ENCODE measurements around the gene ACTRT3.

Gene ACTRT3

DNA sequence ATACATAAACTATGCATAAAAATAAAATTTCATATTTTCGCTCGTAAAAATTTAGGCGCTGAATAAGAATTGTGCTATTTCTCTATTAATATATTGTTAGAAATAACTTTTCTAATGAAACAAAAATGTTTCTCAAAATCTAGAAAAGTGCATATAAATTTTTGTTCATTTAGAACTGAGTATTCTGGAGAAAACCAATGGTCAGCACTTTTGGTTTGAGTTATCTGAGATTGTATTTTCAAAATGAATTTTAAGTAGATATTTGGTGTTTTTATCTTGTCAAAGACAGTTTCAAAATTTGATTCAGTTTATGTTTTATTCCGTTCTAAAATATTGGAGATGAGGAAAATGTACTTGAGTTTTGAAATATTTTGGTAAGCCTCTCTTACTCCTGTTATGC, 17.8 kb upstream of the ACTRT3 start:
- Mint-ChIP-seq H3K36me3 (peaks cover 15% of the 10 kb centered on the region), H3K27me3 (no peaks in the 10 kb centered on the region), H3K9me3 (no peaks in the 10 kb centered on the region), H3K27ac (no peak overlapping the region), H3K4me3 (no peak overlapping the region), H3K4me1 (peaks cover 9% of the 10 kb centered on the region)

GRCh38 chr3:169781209-169781855, 12.0 kb upstream of the ACTRT3 start:
- peaks cover 54% of the 10 kb centered on the region for H3K4me1 Mint-ChIP-seq
- H3K4me3 Mint-ChIP-seq, result peak overlapping the region; percentile 16
- H3K27me3 Mint-ChIP-seq, result no peaks in the 10 kb centered on the region
- peaks cover 34% of the 10 kb centered on the region for H3K36me3 Mint-ChIP-seq
- H3K27ac Mint-ChIP-seq, result no peak overlapping the region
- no peaks in the 10 kb centered on the region for H3K9me3 Mint-ChIP-seq

DNA sequence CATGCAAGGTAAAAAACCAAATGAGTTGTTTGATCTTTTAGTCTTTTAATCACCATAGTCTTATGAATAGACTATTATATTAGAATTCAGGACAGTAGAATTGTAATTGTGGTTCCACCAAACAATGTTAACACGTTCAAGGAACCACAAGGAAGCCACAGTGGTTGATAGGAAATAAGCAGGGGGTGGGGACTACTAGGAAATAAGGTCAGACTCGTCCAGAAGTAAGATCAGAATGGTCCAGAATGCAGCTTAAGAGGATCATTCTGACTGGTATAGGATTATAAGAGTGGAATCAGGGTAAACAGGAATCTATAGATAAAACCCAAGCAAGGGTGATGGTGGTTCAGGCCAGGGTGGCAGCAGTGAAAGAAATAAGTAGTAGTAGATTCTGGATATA, 11.4 kb upstream of the ACTRT3 start:
- H3K9me3 Mint-ChIP-seq, result no peaks in the 10 kb centered on the region
- H3K4me1 Mint-ChIP-seq, result peaks cover 60% of the 10 kb centered on the region
- peaks cover 30% of the 10 kb centered on the region for H3K36me3 Mint-ChIP-seq
- no peaks in the 10 kb centered on the region for H3K27me3 Mint-ChIP-seq
- no peak overlapping the region for H3K4me3 Mint-ChIP-seq
- H3K27ac Mint-ChIP-seq, result no peak overlapping the region

DNA sequence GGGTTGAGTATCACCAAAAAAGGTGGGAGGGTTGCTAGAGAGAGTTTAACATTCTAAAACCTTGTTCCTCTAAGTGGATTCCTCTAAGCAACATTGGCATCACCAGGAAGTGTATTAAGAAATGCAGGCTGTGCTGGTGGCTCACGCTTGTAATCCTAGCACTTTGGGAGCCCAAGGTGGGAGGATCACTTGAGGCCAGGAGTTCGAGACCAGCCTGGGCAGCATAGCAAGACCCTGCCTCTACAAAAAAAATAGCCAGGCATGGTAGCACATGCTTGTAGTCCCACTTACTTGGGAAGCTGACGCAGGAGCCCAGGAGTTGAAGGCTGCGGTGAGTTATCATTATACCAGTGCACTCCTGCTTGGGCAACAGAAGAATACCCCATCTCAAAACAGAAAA, 8.5 kb upstream of the ACTRT3 start:
- H3K27me3 Mint-ChIP-seq, result no peaks in the 10 kb centered on the region
- peaks cover 35% of the 10 kb centered on the region for H3K36me3 Mint-ChIP-seq
- H3K9me3 Mint-ChIP-seq, result no peaks in the 10 kb centered on the region

GRCh38 chr3:169774186-169774585, 4.8 kb upstream of the ACTRT3 start:
- H3K27ac Mint-ChIP-seq, result peak overlapping the region; percentile 100
- H3K27me3 Mint-ChIP-seq, result no peaks in the 10 kb centered on the region
- peaks cover 18% of the 10 kb centered on the region for H3K36me3 Mint-ChIP-seq
- peak overlapping the region; percentile 100 for H3K4me3 Mint-ChIP-seq
- H3K9me3 Mint-ChIP-seq, result no peaks in the 10 kb centered on the region
- H3K4me1 Mint-ChIP-seq, result peaks cover 53% of the 10 kb centered on the region

More for the DNA sequence above, 8.5 kb upstream of the ACTRT3 start:
- Mint-ChIP-seq H3K27ac (no peak overlapping the region), H3K4me1 (peaks cover 79% of the 10 kb centered on the region), H3K4me3 (no peak overlapping the region)

GRCh38 chr3:169772897-169773816, 3.8 kb upstream of the ACTRT3 start, which contains the start of gene MYNN:
TSS of gene MYNN (plus strand) at chr3:169773396. CDS start at chr3:169774296, 900 bp downstream.
- H3K27me3 Mint-ChIP-seq, result no peaks in the 10 kb centered on the region
- peaks cover 11% of the 10 kb centered on the region for H3K36me3 Mint-ChIP-seq
- peak within 1 kb of the TSS; percentile 100 for H3K27ac Mint-ChIP-seq
- peaks cover 45% of the 10 kb centered on the region for H3K4me1 Mint-ChIP-seq
- H3K4me3 Mint-ChIP-seq, result peak within 1 kb of the TSS; percentile 100
- H3K9me3 Mint-ChIP-seq, result no peaks in the 10 kb centered on the region

DNA sequence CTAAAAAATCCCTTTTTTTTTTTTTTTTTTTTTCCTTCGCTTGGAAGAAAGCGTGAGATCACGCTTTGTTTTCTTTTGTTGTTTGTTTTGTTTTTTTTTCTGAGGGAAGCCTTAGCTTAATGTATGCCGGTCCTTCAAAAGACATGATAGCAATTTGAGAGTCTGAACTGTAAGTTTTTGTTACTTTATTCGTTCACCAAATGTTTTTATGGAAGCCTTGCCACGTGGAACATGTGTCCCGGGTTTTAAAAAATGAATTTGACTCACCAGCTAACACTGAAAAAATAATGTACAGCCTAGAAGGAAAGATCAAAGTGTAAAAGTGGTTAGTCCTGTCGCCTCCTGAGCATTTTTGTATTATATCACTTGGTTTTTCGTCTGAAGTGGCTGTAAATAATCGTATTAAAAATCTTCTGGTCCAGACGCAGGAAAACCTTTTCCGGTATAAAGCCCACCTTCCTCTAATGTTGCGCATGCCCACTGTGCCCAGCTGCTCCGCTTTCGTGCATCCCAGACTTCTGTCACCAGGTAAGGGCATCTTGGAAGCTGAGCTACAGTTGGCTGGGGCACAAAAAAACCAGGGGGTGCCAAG, 3.0 kb upstream of the ACTRT3 start:
- peak overlapping the region; percentile 100 for H3K4me3 Mint-ChIP-seq
- H3K4me1 Mint-ChIP-seq, result peaks cover 41% of the 10 kb centered on the region
- H3K27me3 Mint-ChIP-seq, result no peaks in the 10 kb centered on the region
- H3K27ac Mint-ChIP-seq, result peak overlapping the region; percentile 100
- no peaks in the 10 kb centered on the region for H3K9me3 Mint-ChIP-seq
- H3K36me3 Mint-ChIP-seq, result peaks cover 11% of the 10 kb centered on the region

GRCh38 chr3:169771497-169772304, 2.3 kb upstream of the ACTRT3 start:
- Mint-ChIP-seq H3K27ac (peak overlapping the region; percentile 100), H3K9me3 (no peaks in the 10 kb centered on the region), H3K4me3 (peak overlapping the region; percentile 100), H3K27me3 (no peaks in the 10 kb centered on the region), H3K4me1 (peaks cover 35% of the 10 kb centered on the region), H3K36me3 (peaks cover 8% of the 10 kb centered on the region)

GRCh38 chr3:169764882-169765612, 4.3 kb downstream of the ACTRT3 start, which contains the start of gene TERC:
TSS of gene TERC (minus strand) at chr3:169765060.
- H3K4me1 Mint-ChIP-seq, result peaks cover 27% of the 10 kb centered on the region

GRCh38 chr3:169764312-169764881, 5.0 kb downstream of the ACTRT3 start:
- Mint-ChIP-seq H3K9me3 (peaks cover 4% of the 10 kb centered on the region), H3K36me3 (no peaks in the 10 kb centered on the region), H3K27ac (peak overlapping the region; percentile 97), H3K4me3 (peak overlapping the region; percentile 94), H3K27me3 (no peaks in the 10 kb centered on the region), H3K4me1 (peaks cover 33% of the 10 kb centered on the region)

More at GRCh38 chr3:169764882-169765612, 4.3 kb downstream of the ACTRT3 start, which contains the start of gene TERC:
- Mint-ChIP-seq H3K36me3 (no peaks in the 10 kb centered on the region), H3K9me3 (peaks cover 4% of the 10 kb centered on the region), H3K4me3 (peak within 1 kb of the TSS; percentile 94), H3K27ac (peak within 1 kb of the TSS; percentile 97), H3K27me3 (no peaks in the 10 kb centered on the region)

DNA sequence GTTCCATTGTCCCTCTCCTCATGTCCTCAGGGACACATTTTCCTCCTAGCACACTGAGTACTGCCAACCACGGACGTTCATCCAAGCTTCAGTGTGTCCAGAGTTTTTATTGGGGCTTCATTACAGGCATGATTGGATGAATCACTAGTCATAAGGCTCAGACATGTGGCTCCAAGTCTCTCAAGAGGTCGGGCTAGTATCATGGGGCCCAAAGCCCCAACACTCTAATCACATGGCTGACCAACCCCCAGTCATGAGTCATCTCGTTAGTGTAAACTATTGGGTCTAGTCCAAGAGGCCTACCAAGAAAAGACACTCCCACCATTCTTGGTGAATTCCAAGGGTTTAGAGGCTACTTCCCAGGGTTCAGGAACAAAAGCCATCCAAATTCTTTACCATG, 8.9 kb downstream of the ACTRT3 start:
- peaks cover 46% of the 10 kb centered on the region for H3K4me1 Mint-ChIP-seq
- H3K9me3 Mint-ChIP-seq, result no peaks in the 10 kb centered on the region
- H3K27ac Mint-ChIP-seq, result no peak overlapping the region
- H3K27me3 Mint-ChIP-seq, result no peaks in the 10 kb centered on the region
- no peak overlapping the region for H3K4me3 Mint-ChIP-seq
- H3K36me3 Mint-ChIP-seq, result no peaks in the 10 kb centered on the region

DNA sequence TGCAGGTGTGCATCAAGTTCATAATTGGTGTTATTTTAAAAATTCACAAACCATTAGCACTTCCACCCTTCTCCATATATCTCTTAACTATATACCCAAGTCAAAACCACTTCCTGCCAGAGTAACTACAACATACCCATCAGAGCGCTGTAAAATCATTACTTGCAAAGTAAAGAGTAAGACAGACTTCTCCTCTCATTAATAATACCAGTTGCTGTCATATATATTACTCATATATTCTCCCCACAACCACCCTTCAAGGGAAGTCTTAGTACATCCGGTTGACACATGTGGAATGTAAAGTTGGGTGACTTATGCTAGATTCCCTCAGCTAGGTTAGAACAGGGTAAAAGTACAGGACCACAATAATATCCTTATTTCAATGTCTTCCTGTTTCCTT, 10.1 kb downstream of the ACTRT3 start:
- H3K4me1 Mint-ChIP-seq, result peaks cover 41% of the 10 kb centered on the region
- no peaks in the 10 kb centered on the region for H3K27me3 Mint-ChIP-seq
- H3K9me3 Mint-ChIP-seq, result no peaks in the 10 kb centered on the region
- peak overlapping the region; percentile 40 for H3K4me3 Mint-ChIP-seq
- H3K27ac Mint-ChIP-seq, result peak overlapping the region; percentile 36
- no peaks in the 10 kb centered on the region for H3K36me3 Mint-ChIP-seq

DNA sequence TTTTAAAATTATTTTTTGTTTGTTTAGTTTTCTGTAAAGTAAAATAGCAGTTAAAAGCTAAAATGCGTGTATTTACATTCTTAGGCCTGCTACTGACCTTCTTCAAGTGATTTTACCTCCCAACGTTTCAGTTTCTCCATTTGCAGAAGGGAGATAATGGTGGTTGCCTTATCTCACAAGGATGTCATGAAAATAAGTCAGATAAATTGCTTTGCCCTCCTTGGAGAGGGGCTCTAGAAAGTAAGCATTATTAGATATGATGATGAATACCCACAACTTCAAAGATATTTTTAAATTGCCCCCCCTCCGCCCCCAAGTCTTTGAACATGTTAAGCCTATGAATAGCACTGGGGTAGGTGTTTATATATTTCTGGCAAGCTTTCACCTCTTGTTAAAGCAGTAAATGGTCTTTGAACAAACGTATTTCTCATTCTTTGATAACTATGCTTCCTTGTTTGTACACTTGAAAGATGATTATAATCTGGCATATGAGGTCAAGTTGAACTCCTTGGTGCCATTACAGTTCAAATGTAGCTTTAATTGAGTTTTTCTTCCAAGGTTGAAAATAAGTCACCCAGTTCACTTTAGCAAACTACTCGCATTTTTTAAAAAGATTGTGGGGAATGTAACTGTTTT, 10.9 kb downstream of the ACTRT3 start:
- no peaks in the 10 kb centered on the region for H3K9me3 Mint-ChIP-seq
- peak overlapping the region; percentile 19 for H3K4me3 Mint-ChIP-seq
- no peaks in the 10 kb centered on the region for H3K27me3 Mint-ChIP-seq
- peaks cover 33% of the 10 kb centered on the region for H3K4me1 Mint-ChIP-seq
- peak overlapping the region; percentile 68 for H3K27ac Mint-ChIP-seq
- no peaks in the 10 kb centered on the region for H3K36me3 Mint-ChIP-seq

DNA sequence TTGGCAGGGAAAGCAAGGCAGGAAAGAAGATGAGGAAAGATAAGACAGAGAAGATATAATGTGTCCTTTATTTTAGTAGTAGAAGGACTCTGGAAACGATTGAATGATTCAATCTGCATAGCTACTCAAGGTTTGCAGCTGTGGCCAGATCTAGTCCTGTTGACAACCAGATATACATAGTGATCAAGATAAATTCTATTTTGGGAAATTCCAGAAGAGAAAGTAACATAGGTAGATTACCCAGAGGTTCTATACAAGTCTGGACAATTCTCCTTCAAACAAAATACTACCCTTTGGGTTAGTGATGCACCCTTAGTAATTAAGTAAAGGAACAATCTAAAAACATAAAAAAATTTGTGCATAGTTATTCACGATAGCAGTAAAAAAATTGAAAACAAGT, 13.9 kb downstream of the ACTRT3 start:
- no peaks in the 10 kb centered on the region for H3K9me3 Mint-ChIP-seq
- peaks cover 29% of the 10 kb centered on the region for H3K4me1 Mint-ChIP-seq
- peaks cover 2% of the 10 kb centered on the region for H3K27me3 Mint-ChIP-seq
- H3K27ac Mint-ChIP-seq, result no peak overlapping the region
- no peak overlapping the region for H3K4me3 Mint-ChIP-seq
- H3K36me3 Mint-ChIP-seq, result no peaks in the 10 kb centered on the region
